SK-N-SH treated with all-trans-retinoic acid at 6 μM for 48 hours (cell line): ENCODE results near the gene LRP2.

Source experiments
- ARNTL ChIP-seq: fragments of 450-650 bp; formaldehyde crosslinking; IDR thresholded peaks from 2 replicates; pipeline ENCODE4 v1.5.0; 2020; ENCODE audit warnings: low read depth, mild to moderate bottlenecking, moderate library complexity, borderline replicate concordance
- BACH2 ChIP-seq: fragments of 250-450 bp; sonication (Bioruptor Pico); IDR thresholded peaks from 2 replicates; pipeline ENCODE4 v1.9.0; 2021; ENCODE audit warnings: mild to moderate bottlenecking, borderline replicate concordance
- CREB5 ChIP-seq: fragments of 250-450 bp; sonication (Bioruptor Pico); IDR thresholded peaks from 2 replicates; pipeline ENCODE4 v1.5.1; 2020; ENCODE audit warnings: low read depth, mild to moderate bottlenecking, moderate library complexity
- CSDC2 ChIP-seq: fragments of 250-450 bp; sonication (Bioruptor Pico); IDR thresholded peaks from 2 replicates; pipeline ENCODE4 v1.5.0; 2020; ENCODE audit warnings: mild to moderate bottlenecking, moderate library complexity
- ESRRG ChIP-seq: fragments of 250-450 bp; sonication (Bioruptor Pico); IDR thresholded peaks from 2 replicates; pipeline ENCODE4 v1.6.1; 2021; ENCODE audit warnings: mild to moderate bottlenecking
- TSHZ2 ChIP-seq: fragments of 250-450 bp; sonication (Bioruptor Pico); IDR thresholded peaks from 2 replicates; pipeline ENCODE4 v1.5.0; 2020; ENCODE audit warnings: mild to moderate bottlenecking, moderate library complexity
- ZC3H10 ChIP-seq: fragments of 250-450 bp; sonication (Bioruptor Pico); IDR thresholded peaks from 2 replicates; pipeline ENCODE4 v1.5.1; 2021; ENCODE audit warnings: mild to moderate bottlenecking, moderate library complexity
- TF ChIP-seq, protein P1 (sequence below): fragments of 250-450 bp; sonication (Bioruptor Pico); IDR thresholded peaks from 2 replicates; pipeline ENCODE4 v1.8.0; 2020; ENCODE audit warnings: mild to moderate bottlenecking, moderate library complexity, borderline replicate concordance

- TF ChIP-seq CSDC2 (CRISPR knock-in tag) (no peak), BACH2 (CRISPR knock-in tag) (no peak), TSHZ2 (no peak), CREB5 (CRISPR knock-in tag) (no peak), ARNTL (CRISPR knock-in tag) (no peak), ESRRG (CRISPR knock-in tag) (no peak), ZC3H10 (CRISPR knock-in tag) (no peak)
- TF ChIP-seq, protein P1, sequence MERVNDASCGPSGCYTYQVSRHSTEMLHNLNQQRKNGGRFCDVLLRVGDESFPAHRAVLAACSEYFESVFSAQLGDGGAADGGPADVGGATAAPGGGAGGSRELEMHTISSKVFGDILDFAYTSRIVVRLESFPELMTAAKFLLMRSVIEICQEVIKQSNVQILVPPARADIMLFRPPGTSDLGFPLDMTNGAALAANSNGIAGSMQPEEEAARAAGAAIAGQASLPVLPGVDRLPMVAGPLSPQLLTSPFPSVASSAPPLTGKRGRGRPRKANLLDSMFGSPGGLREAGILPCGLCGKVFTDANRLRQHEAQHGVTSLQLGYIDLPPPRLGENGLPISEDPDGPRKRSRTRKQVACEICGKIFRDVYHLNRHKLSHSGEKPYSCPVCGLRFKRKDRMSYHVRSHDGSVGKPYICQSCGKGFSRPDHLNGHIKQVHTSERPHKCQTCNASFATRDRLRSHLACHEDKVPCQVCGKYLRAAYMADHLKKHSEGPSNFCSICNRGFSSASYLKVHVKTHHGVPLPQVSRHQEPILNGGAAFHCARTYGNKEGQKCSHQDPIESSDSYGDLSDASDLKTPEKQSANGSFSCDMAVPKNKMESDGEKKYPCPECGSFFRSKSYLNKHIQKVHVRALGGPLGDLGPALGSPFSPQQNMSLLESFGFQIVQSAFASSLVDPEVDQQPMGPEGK (CRISPR knock-in tag): no peak
Observed at GRCh38 chr2:169143998-169144397, 218.3 kb downstream of the LRP2 start.
